HCT116 (cell line): ENCODE data around the gene FOSB. TPM values are rescaled to one million over a fixed set of nuclear protein-coding genes. Genes with fewer than 3 reads are reported as not detected.

Source experiments
- ATAC-seq: fragments of 200-7000 bp; cut with Tn5 transposase; 2 replicates; pipeline ENCODE4 v1.9.1; 2020; ENCODE audit warnings: mild to moderate bottlenecking, moderate library complexity
- BruUV-seq: library from RNA; stranded (reverse); fragments of 400-500 nt; replicated peaks from 2 replicates; lab custom pipeline; 2021; lab: Mats Ljungman, UMichigan
- CTCF ChIA-PET: fragments of 300-600 bp; sonication (Branson Sonifier 250); formaldehyde crosslinking; loops from one replicate; lab custom pipeline; 2021; ENCODE audit warnings: antibody characterized with exemption; lab: Charles Lee
- POLR2A ChIA-PET: fragments of 300-600, 350-600 bp; sonication (Branson Sonifier 250); formaldehyde crosslinking; loops from one replicate; lab custom pipeline; 2021; ENCODE audit warnings: antibody characterized with exemption; lab: Charles Lee
- RAD21 ChIA-PET, 2 experiments: fragments of 300-600 bp; sonication (Branson Sonifier 250); formaldehyde crosslinking; loops; one replicate each; lab custom pipeline; 2023; ENCODE audit warnings: low total read pairs in 2 of 2; ENCODE audit not compliant: uncharacterized antibody in 2 of 2, unreplicated experiment in 2 of 2, low non-redundant PET in 1 of 2; lab: Charles Lee
- DNase-seq: peaks from one replicate; pipeline ENCODE4 v3.0.0-alpha.2; 2010; ENCODE audit warnings: low read depth, low spot score
- H2AFZ ChIP-seq: fragments of 200-600 bp; shearing (Covaris generic), sonication (generic); 2 replicates; pipeline ENCODE4 v1.6.1; 2017; ENCODE audit warnings: low read depth, mixed run types, mixed read lengths, antibody characterized with exemption, low read length; ENCODE audit not compliant: poor library complexity, severe bottlenecking
- H3K27ac ChIP-seq: 2 replicates; pipeline ENCODE4 v1.5.1; 2012; ENCODE audit warnings: low read depth, low read length
- H3K27me3 ChIP-seq: fragments of 200-600 bp; sonication (generic); 2 replicates; pipeline ENCODE4 v1.6.1; 2016; ENCODE audit warnings: mixed run types, low read length, mixed read lengths; ENCODE audit not compliant: insufficient read depth
- H3K36me3 ChIP-seq, 2 experiments: fragments of 200-500 bp in 1 of 2; fragments of 200-600 bp in 1 of 2; sonication (Bioruptor generic) in 1 of 2; sonication (generic) in 1 of 2; 2 replicates each; pipeline versions ENCODE4 v1.5.1 to v1.6.1; 2014 to 2016; ENCODE audit warnings: low read length in 2 of 2, inconsistent platforms in 1 of 2, mixed read lengths in 1 of 2, mixed run types in 1 of 2; ENCODE audit not compliant: insufficient read depth in 2 of 2, control insufficient read depth in 1 of 2
- H3K4me1 ChIP-seq, 2 experiments: fragments of 200-600 bp in 1 of 2; sonication (generic) in 1 of 2; 2 replicates each; pipeline versions ENCODE4 v1.5.1 to v1.6.1; 2012 to 2017; ENCODE audit warnings: low read length in 2 of 2, inconsistent platforms in 1 of 2, mild to moderate bottlenecking in 1 of 2, mixed read lengths in 1 of 2, mixed run types in 1 of 2, moderate library complexity in 1 of 2; ENCODE audit not compliant: insufficient read depth in 2 of 2, control insufficient read depth in 1 of 2
- H3K4me2 ChIP-seq: fragments of 200-600 bp; sonication (generic); 2 replicates; pipeline ENCODE4 v1.6.1; 2017; ENCODE audit warnings: mixed run types, low read length, mixed read lengths
- H3K4me3 ChIP-seq, 2 experiments: fragments of 200-600 bp in 1 of 2; sonication (generic) in 1 of 2; replicated peaks in 1 of 2; 2 replicates each; pipeline ENCODE4 v1.5.1; 2011 to 2016; ENCODE audit warnings: low read length in 2 of 2, control low read depth in 1 of 2, low read depth in 1 of 2, mild to moderate bottlenecking in 1 of 2, mixed read lengths in 1 of 2, mixed run types in 1 of 2
- H3K79me2 ChIP-seq: fragments of 200-600 bp; sonication (generic); 2 replicates; pipeline ENCODE4 v1.6.1; 2017; ENCODE audit warnings: mild to moderate bottlenecking, mixed run types, low read length, moderate library complexity, mixed read lengths; ENCODE audit not compliant: insufficient read depth
- H3K9ac ChIP-seq: fragments of 200-600 bp; sonication (generic); 2 replicates; pipeline ENCODE4 v1.6.1; 2016; ENCODE audit warnings: low read length, mixed read lengths
- H3K9me2 ChIP-seq: fragments of 200-600 bp; sonication (generic), shearing (Covaris generic); 2 replicates; pipeline ENCODE4 v1.6.1; 2017; ENCODE audit warnings: mixed run types, mild to moderate bottlenecking, moderate library complexity; ENCODE audit not compliant: insufficient read depth
- H3K9me3 ChIP-seq, 2 experiments: fragments of 200-500 bp in 1 of 2; fragments of 200-600 bp in 1 of 2; sonication (Bioruptor generic) in 1 of 2; sonication (generic) in 1 of 2; 2 replicates each; pipeline ENCODE4 v1.6.1; 2014 to 2017; ENCODE audit warnings: low read length in 2 of 2, mixed read lengths in 2 of 2, inconsistent platforms in 1 of 2, low read depth in 1 of 2, mild to moderate bottlenecking in 1 of 2, mixed run types in 1 of 2, moderate library complexity in 1 of 2; ENCODE audit not compliant: control insufficient read depth in 1 of 2, insufficient read depth in 1 of 2
- H4K20me1 ChIP-seq: fragments of 200-600 bp; sonication (generic), shearing (Covaris generic); 2 replicates; pipeline ENCODE4 v1.6.1; 2017; ENCODE audit warnings: mixed run types, mild to moderate bottlenecking, moderate library complexity; ENCODE audit not compliant: insufficient read depth
- CEBPB ChIP-seq: IDR thresholded peaks from 2 replicates; pipeline ENCODE4 v1.6.1; 2012; ENCODE audit warnings: low read depth
- RAD21 ChIP-seq: IDR thresholded peaks from 2 replicates; pipeline ENCODE4 v1.6.1; 2012; ENCODE audit warnings: low read depth, mild to moderate bottlenecking
- SP1 ChIP-seq: IDR thresholded peaks from 2 replicates; pipeline ENCODE4 v1.6.1; 2012; ENCODE audit warnings: low read depth
- YY1 ChIP-seq: IDR thresholded peaks from 2 replicates; pipeline ENCODE4 v1.6.1; 2011; ENCODE audit warnings: low read length, low read depth, moderate library complexity, mild to moderate bottlenecking; ENCODE audit not compliant: insufficient replicate concordance; ENCODE audit errors: extremely low read depth
- intact Hi-C: fragments of 100-400 bp; cut with micrococcal nuclease; formaldehyde crosslinking; loops from 2 replicates; pipeline ENCODE4 v1.10.0; 2022
- total RNA-seq: library from RNA; stranded (reverse); gene quantifications from one replicate; pipeline ENCODE4 v1.2.1, GENCODE V29; 2021; ENCODE audit not compliant: unreplicated experiment
- TF ChIP-seq, protein P1 (sequence below), 3 experiments: fragments of 200-600 bp in 1 of 3; sonication (generic) in 1 of 3; IDR thresholded peaks in 2 of 3; conservative IDR thresholded peaks in 1 of 3; 2 replicates each; pipeline ENCODE4 v1.5.1; 2012 to 2017; ENCODE audit warnings: low read depth in 2 of 3, low read length in 2 of 3, antibody characterized with exemption in 1 of 3, borderline replicate concordance in 1 of 3, control low read depth in 1 of 3, mild to moderate bottlenecking in 1 of 3, mixed read lengths in 1 of 3, mixed run types in 1 of 3, moderate library complexity in 1 of 3; ENCODE audit not compliant: insufficient read depth in 1 of 3

The FOSB gene
- total RNA-seq, 1 experiment from 2014 or later: 12.6 TPM

DNA sequence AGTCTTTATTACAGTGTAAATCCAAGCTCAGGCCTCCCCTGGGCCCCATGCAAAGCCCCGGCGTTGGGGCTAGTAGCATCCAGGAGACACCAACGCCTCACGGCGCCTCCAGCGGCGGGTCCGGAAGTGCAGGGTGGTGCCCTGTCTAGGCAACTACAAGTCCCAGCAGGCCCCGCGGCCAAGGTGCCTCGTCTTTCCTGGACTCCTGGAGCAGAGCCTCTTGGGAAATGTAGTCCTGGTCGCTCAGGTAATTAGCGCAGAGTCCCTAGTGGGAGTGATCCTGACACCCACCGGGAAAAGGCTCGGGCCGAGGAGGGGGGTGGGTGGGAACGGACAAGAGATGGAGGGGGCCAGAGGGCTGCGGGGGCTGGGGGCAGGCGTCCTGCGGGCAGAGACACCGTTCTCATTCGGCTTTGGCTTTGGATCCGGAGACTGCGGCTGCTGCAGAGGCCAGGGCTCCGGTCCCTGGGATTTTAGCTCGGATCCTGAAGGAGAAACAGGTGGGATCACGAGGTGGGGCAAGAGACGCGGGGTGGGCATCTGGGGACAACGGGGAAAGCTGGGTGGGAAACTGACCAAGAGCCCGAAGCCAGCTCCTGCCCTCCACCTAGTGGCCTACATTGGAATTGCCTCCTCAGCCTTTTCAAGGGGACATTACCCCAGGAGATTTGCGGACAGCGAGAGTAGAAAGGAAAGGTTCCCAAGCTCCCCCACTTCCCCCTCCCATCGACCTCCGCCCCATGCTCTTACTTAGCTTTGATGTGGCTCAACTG, 17.7 kb downstream of the FOSB start:
- intact Hi-C loops: loop anchor here (2.0 kb wide), 1 partner anchor 157 kb away; no protein-coding TSS in a partner anchor
- no TSS peak for BruUV-seq
- H3K27me3 ChIP-seq: no peaks in the 10 kb centered on the region

More for the DNA sequence above, 17.7 kb downstream of the FOSB start:
- CTCF ChIA-PET: interaction anchor here (0.7 to 3.9 kb wide), 33 partner anchors 10 to 307 kb away, joined by 3 to 33 read pairs (median 4); partner anchors contain the start of genes ERCC2, FOSB, GIPR and OPA3
- Histone ChIP-seq H3K4me3 (peak overlapping the region; percentile 41 to 51), H3K9me2 (no peaks in the 10 kb centered on the region), H3K36me3 (no peaks in the 10 kb centered on the region), H2AFZ (peak overlapping the region; percentile 83), H3K9me3 (no peaks in the 10 kb centered on the region), H3K79me2 (no peaks in the 10 kb centered on the region), H3K9ac (peak overlapping the region; percentile 48), H3K27ac (peak overlapping the region; percentile 44; the same call in 1 of the 2 replicates), H3K4me1 (peaks cover 13 to 28% of the 10 kb centered on the region in 2 experiments), H3K4me2 (peak overlapping the region; percentile 81), H4K20me1 (no peaks in the 10 kb centered on the region)
- RAD21 ChIA-PET: interaction anchor here (0.6 to 1.7 kb wide), 3 partner anchors 46 to 398 kb away, joined by 3 to 6 read pairs (median 3); no protein-coding TSS in a partner anchor
- peak; percentile 91 for DNase-seq
- TF ChIP-seq CEBPB (no peak), RAD21 (peak; percentile 64), SP1 (no peak), YY1 (peak; percentile 5)
- TF ChIP-seq, protein P1, sequence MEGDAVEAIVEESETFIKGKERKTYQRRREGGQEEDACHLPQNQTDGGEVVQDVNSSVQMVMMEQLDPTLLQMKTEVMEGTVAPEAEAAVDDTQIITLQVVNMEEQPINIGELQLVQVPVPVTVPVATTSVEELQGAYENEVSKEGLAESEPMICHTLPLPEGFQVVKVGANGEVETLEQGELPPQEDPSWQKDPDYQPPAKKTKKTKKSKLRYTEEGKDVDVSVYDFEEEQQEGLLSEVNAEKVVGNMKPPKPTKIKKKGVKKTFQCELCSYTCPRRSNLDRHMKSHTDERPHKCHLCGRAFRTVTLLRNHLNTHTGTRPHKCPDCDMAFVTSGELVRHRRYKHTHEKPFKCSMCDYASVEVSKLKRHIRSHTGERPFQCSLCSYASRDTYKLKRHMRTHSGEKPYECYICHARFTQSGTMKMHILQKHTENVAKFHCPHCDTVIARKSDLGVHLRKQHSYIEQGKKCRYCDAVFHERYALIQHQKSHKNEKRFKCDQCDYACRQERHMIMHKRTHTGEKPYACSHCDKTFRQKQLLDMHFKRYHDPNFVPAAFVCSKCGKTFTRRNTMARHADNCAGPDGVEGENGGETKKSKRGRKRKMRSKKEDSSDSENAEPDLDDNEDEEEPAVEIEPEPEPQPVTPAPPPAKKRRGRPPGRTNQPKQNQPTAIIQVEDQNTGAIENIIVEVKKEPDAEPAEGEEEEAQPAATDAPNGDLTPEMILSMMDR (IDR thresholded peaks at IDR 0.05 in 2 of 3, conservative IDR thresholded peaks at IDR 0.05 in 1 of 3; ENCODE audit: borderline replicate concordance in 1 of 3, insufficient read depth in 1 of 3, low read depth in 2 of 3, low read length in 2 of 3): peak; percentile 68 to 94 (median 86)
- POLR2A ChIA-PET: interaction anchor here (0.7 to 1.6 kb wide), 8 partner anchors 15 to 185 kb away, joined by 3 to 11 read pairs (median 3); partner anchors contain the start of genes FOSB and PPP1R13L
- ATAC-seq: peak; percentile 95
